Activated gamma-delta T cell treated with Interleukin-2 at 50 U/mL for 16 hours (primary cell): ENCODE results near the gene MRPS21.
"Not testable (repeated sequence)": the region's sequence is repeated elsewhere in the genome, so short reads cannot be mapped to it uniquely, and the experiment has no call there.

Experiments used
- DNase-seq: peaks from one replicate; pipeline ENCODE4 v3.0.0-alpha.2; 2020

MRPS21 gene

GRCh38 chr1:150281758-150282557, 11.7 kb upstream of the MRPS21 start, which contains the start of gene CIART:
TSS of gene CIART (plus strand) at chr1:150282554. CDS start at chr1:150283268, 714 bp downstream.
- DNase-seq, result peak; percentile 68

GRCh38 chr1:150282558-150282958, 11.1 kb upstream of the MRPS21 start:
- no peak for DNase-seq

GRCh38 chr1:150283260-150283659, 10.4 kb upstream of the MRPS21 start:
- DNase-seq, result no peak

GRCh38 chr1:150288382-150288781, 5.3 kb upstream of the MRPS21 start:
- DNase-seq, result no peak

GRCh38 chr1:150288822-150289221, 4.8 kb upstream of the MRPS21 start:
- DNase-seq, result no peak

DNA sequence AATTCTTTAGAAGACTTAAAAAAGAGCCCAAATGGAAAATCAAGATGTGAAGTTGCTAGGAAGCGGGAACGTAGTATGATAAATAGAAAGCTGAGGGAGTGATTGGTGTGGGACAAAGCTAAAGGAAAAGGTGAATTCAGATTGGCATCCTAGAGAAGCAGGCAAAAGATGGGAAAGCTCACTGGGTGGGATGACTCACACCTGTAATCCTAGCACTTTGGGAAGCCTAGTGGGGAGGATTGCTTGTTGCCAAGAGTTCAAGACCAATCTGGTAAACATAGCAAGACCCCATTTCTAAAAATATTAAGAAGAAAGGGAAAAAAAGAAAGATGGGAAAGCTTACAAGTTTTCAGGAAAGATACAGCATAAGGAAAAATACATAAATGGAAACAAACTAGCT, 1.8 kb downstream of the MRPS21 start:
- DNase-seq, result no peak

- no peak for DNase-seq
These were observed 6.1 kb downstream of the MRPS21 start for GRCh38 chr1:150299716-150300115.

DNA sequence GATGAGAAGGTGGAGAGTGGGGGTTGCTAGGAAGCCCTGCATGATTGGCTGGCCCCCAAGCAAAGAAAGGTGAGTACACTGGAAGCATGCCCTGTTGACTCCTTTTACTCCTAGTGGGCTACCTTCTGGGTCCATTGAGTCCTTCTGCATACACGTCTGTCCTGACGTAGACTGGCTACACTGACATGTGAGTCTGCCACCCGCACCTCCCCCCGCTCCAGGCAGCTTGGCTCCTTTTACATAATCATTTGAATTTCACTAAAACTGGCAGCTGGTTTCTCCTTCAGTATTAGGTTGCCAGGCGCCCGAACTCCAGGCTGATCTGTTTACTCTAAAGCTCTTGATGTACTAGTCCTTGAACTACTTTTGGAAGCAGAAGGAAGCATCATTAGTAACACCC, 8.7 kb downstream of the MRPS21 start:
- DNase-seq, result no peak

GRCh38 chr1:150302902-150303301, 9.2 kb downstream of the MRPS21 start:
- DNase-seq, result no peak

- DNase-seq, result not testable (repeated sequence)
These were observed 14.9 kb downstream of the MRPS21 start for GRCh38 chr1:150308585-150308984.

DNA sequence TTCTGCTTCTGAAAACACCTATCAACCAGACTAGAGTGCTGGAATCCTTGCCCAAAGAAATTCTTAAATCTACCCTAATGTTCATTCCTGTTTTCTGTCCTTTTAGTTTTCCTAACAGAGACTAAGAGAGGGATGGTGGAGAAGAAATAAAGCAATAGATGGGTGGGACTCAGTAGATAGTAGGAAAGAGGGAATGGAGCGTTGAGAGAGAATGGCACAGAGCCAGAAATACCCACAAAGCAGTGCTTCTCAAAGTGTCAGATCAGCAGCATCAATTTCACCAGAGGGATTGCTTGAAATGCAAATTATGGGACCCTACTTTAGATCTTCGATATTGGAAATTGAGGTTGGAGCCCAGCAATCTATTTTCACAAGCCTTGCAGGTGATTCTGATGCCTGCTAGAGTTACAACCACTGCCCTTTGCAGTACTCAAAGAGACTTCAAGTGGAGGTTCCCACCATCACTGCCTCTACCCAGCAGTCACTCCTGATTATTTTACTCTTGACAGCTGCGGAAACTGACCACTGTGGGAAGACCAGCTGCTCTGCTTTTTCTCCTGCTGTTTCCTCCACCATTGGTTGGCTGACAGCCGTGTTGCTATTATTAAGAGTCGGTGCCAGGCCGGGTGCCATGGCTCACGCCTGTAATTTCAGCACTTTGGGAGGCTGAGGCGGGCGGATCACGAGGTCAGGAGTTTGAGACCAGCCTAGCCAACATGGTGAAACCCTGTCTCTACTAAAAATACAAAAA, 16.3 kb downstream of the MRPS21 start:
- DNase-seq, result no peak

DNA sequence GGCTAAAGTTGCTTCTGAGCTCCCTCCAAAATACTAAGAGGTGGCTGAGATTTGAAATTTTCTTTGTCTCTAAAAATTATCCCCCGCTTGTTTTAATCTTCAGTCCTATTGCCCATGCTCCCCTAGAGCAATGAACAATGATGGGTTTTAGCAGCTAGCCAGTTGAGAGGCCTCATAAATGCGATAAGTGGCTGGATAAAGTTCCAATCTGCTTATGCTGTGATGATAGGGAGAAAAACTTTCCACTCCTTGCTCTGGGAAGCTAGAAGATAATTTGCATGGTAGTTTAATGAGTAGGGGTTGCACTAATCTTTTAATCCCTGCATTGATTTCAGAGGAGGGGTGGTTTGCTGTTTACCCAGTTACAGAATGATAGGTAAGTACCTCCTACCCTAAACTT, 18.1 kb downstream of the MRPS21 start:
- DNase-seq, result no peak

DNA sequence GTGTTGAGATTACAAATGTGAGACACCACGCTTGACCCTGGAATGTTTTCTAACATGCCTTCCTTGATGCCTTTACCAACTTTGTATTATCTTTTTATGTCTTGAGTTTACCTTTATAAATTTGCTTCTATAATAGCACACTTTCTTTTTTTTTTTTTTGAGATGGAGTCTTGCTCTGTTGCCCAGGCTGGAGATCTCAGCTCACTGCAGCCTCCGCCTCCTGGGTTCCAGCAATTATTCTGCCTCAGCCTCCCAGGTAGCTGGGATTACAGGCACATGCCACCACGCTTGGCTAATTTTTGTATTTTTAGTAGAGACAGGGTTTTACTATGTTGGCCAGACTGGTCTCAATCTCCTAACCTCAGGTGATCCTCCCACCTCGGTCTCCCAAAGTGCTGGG, 21.0 kb downstream of the MRPS21 start:
- DNase-seq, result not testable (repeated sequence)

DNA sequence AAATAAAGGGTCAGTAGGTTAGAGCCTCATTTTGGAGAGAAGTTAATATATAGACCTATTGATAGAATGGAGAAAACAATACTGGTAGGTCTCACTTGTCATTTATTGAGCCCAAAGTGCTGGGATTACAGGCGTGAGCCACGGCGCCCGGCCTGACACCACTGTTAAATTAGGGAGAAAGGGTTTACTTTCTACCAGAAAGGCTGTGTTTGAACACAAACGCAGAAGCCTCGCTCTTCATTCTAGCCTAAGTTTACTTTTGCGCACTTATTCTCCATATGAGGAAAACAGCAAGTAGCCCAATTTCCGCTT, 27.0 kb downstream of the MRPS21 start:
- DNase-seq, result no peak

DNA sequence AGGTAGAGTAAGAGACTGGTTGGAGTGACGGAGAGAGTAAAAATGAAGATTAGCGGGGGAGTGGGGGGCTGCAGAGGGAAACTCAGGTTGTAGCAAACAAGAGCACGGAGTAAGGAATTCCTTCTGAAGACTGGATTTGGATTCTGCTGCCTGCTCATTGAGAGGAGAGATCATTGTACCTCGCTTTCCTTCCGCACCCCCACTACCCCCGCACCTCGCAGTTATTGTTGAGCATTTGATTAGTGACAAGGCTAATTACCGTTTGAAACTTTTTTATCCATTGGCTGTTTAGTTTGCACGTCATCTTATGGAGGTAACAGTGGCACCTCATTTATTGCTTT, 28.1 kb downstream of the MRPS21 start:
- DNase-seq, result peak; percentile 4

DNA sequence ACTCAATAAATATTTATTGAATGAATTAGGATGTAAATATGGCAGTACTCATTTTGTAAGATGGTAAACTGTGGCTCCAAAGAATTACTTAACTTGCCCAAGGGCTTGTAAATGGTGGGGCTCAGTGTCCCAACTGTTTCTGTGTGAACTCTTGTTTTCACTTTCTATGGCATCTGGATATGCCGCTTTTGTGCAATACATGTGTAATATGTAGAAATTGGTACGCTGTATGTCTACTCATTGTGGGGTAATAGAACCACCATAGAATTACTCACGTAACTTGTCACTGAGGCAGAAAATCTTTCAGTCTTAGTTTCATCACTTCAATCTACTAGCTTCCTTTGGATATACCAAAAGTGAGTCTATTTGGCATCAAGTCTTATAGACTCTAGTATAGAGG, 28.6 kb downstream of the MRPS21 start:
- no peak for DNase-seq

DNA sequence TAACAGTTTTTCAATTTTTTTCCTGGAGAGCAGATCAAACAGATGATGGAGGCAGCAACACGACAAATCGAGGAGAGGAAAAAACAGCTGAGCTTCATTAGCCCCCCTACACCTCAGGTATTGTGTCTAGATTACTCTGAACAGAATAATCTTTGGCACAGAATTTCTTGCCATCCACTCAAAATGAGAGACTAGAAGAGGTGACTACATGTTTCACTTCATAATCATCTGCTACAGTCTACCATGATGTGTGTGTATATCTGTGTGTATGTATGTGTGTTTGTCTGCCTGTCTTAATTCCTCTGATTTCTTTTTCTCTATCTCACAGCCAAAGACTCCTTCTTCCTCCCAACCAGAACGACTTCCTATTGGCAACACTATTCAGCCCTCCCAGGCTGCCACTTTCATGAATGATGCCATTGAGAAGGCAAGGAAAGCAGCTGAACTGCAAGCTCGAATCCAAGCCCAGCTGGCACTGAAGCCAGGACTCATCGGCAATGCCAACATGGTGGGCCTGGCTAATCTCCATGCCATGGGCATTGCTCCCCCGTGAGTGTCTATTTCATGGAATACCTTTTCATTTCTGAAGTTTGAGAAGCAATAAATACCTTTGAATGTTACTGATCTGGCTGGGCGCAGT, 39.1 kb downstream of the MRPS21 start:
- no peak for DNase-seq

GRCh38 chr1:150346316-150346715, 52.7 kb downstream of the MRPS21 start:
- DNase-seq, result no peak

- no peak for DNase-seq
These were observed 59.2 kb downstream of the MRPS21 start for GRCh38 chr1:150352866-150353265.
